ENCODE measurements around the gene SPINK7.
"Not testable (repeated sequence)": the region's sequence is repeated elsewhere in the genome, so short reads cannot be mapped to it uniquely, and the experiment has no call there.

Gene SPINK7

GRCh38 chr5:148311484-148311883 lies 739 bp upstream of the SPINK7 start:
- Histone ChIP-seq H3K9me3 (ENCODE audit: control insufficient read depth, insufficient read depth, low read depth, low read length) (no peaks in the 10 kb centered on the region), H3K36me3 (ENCODE audit: control insufficient read depth, insufficient read depth, low read length) (no peaks in the 10 kb centered on the region), H3K27ac (ENCODE audit: low read depth, low read length) (no peak overlapping the region), H3K27me3 (ENCODE audit: control insufficient read depth, insufficient read depth, low read length) (peaks cover 3% of the 10 kb centered on the region; the same call in 1 of the 2 replicates), H3K4me3 (ENCODE audit: low read depth, low read length) (no peak overlapping the region), H3K9ac (ENCODE audit: low read length) (no peak overlapping the region), H3K4me1 (ENCODE audit: control insufficient read depth, insufficient read depth, low read length) (no peaks in the 10 kb centered on the region)

DNA sequence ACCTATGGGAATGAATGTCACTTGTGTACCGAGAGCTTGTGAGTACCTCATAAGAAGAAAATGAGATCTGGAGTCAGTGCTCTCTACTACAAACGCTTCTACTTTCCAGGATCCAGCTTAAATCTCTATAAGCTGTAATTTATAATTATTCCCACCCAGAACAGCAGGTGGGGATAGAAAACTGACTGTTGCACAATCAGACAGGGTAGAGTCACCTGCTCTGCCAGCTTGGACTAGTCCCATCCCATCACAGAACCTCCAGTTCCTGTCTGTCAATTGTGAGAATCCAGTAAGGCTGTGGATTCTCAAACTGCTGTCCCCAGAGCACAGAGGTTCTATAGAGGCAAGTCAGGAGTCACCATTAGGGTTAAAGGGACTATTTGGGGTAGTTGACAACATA lies 2.0 kb downstream of the SPINK7 start:
- no peaks in the 10 kb centered on the region for H3K9me3 ChIP-seq (ENCODE audit: control insufficient read depth, insufficient read depth, low read depth, low read length)
- H3K27ac ChIP-seq (ENCODE audit: low read depth, low read length): no peak overlapping the region
- no peaks in the 10 kb centered on the region for H3K4me1 ChIP-seq (ENCODE audit: control insufficient read depth, insufficient read depth, low read length)

DNA sequence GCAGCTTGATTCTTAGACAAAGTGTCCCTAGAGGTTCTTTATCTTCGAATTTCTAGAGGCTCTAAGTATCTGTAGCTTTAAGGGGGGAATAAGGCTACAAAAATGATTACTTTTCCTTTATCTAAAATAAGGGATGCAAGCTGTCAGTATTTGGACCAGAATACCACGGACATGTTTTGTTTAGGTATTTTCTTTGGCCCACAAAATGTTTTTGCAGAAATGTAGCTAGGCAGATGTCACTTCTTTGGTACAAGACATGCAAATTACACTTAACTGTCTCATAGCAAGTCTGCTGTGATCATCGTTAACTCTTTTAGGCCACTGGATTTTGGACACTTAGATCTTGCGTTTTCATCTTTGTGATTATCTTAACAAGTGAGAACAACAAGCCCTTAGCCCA lies 2.5 kb downstream of the SPINK7 start:
- Histone ChIP-seq H3K4me3 (ENCODE audit: low read depth, low read length) (no peak overlapping the region), H3K36me3 (ENCODE audit: control insufficient read depth, insufficient read depth, low read length) (no peaks in the 10 kb centered on the region), H3K9me3 (ENCODE audit: control insufficient read depth, insufficient read depth, low read depth, low read length) (no peaks in the 10 kb centered on the region), H3K27me3 (ENCODE audit: control insufficient read depth, insufficient read depth, low read length) (peaks cover 3% of the 10 kb centered on the region; the same call in 1 of the 2 replicates), H3K9ac (ENCODE audit: low read length) (no peak overlapping the region), H3K4me1 (ENCODE audit: control insufficient read depth, insufficient read depth, low read length) (no peaks in the 10 kb centered on the region), H3K27ac (ENCODE audit: low read depth, low read length) (no peak overlapping the region)

More for the DNA sequence above, 2.0 kb downstream of the SPINK7 start:
- Histone ChIP-seq H3K9ac (ENCODE audit: low read length) (no peak overlapping the region), H3K27me3 (ENCODE audit: control insufficient read depth, insufficient read depth, low read length) (peaks cover 3% of the 10 kb centered on the region; the same call in 1 of the 2 replicates), H3K4me3 (ENCODE audit: low read depth, low read length) (no peak overlapping the region), H3K36me3 (ENCODE audit: control insufficient read depth, insufficient read depth, low read length) (no peaks in the 10 kb centered on the region)

DNA sequence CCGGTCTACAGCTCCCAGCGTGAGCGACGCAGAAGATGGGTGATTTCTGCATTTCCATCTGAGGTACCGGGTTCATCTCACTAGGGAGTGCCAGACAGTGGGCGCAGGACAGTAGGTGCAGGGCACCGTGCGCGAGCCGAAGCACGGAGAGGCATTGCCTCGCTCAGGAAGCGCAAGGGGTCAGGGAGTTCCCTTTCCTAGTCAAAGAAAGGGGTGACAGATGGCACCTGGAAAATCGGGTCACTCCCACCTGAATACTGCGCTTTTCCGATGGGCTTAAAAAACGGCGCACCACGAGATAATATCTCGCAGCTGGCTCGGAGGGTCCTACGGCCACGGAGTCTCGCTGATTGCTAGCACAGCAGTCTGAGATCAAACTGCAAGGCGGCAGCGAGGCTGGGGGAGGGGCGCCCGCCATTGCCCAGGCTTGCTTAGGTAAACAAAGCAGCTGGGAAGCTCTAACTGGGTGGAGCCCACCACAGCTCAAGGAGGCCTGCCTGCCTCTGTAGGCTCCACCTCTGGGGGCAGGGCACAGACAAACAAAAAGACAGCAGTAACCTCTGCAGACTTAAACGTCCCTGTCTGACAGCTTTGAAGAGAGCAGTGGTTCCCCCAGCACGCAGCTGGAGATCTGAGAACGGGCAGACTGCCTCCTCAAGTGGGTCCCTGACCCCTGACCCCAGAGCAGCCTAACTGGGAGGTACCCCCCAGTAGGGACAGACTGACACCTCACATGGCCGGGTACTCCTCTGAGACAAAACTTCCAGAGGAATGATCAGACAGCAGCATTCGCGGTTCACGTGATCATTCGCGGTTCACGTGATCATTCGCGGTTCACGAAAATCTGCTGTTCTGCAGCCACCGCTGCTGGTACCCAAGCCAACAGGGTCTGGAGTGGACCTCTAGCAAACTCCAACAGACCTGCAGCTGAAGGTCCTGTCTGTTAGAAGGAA lies 8.1 kb downstream of the SPINK7 start:
- Histone ChIP-seq H3K4me3 (ENCODE audit: low read depth, low read length) (peak overlapping the region; percentile 83), H3K9ac (ENCODE audit: low read length) (peak overlapping the region; percentile 82)
- not testable (repeated sequence) for H3K27me3 ChIP-seq (ENCODE audit: control insufficient read depth, insufficient read depth, low read length); H3K4me1 ChIP-seq (ENCODE audit: control insufficient read depth, insufficient read depth, low read length); H3K9me3 ChIP-seq (ENCODE audit: control insufficient read depth, insufficient read depth, low read depth, low read length); H3K36me3 ChIP-seq (ENCODE audit: control insufficient read depth, insufficient read depth, low read length); H3K27ac ChIP-seq (ENCODE audit: low read depth, low read length)

DNA sequence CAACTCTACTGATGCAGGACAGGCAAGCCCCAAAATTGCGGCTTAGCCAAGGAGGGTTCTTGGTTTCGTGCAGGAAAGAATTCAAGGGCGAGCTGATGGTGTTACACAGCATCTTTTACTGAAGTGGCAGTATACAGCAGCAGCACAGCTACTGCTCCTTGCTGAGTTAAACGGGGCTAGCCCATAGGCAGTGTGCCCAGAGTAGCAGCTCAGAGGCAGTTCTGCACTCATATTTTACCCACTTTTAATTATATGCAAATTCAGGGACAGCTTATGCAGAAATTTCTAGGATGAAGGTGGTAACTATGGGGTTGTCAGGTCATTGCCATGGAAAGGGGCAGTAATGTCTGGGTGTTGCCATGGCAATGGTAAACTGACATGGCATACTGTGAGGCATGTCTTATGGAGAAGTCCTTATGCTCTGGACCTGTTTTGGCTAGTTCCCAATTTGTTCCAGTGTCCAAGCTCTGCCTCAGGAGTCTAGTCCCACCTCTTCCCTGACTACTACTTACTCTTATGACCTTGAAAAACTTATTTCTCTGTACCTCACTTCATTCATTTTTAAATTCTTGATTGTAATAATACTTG lies 21.1 kb downstream of the SPINK7 start:
- Histone ChIP-seq H3K27me3 (ENCODE audit: control insufficient read depth, insufficient read depth, low read length) (no peaks in the 10 kb centered on the region), H3K9me3 (ENCODE audit: control insufficient read depth, insufficient read depth, low read depth, low read length) (no peaks in the 10 kb centered on the region; the same call in 1 of the 2 replicates), H3K9ac (ENCODE audit: low read length) (no peak overlapping the region), H3K27ac (ENCODE audit: low read depth, low read length) (no peak overlapping the region), H3K4me3 (ENCODE audit: low read depth, low read length) (no peak overlapping the region), H3K4me1 (ENCODE audit: control insufficient read depth, insufficient read depth, low read length) (no peaks in the 10 kb centered on the region), H3K36me3 (ENCODE audit: control insufficient read depth, insufficient read depth, low read length) (no peaks in the 10 kb centered on the region)

- Histone ChIP-seq H3K9ac (ENCODE audit: low read length) (no peak within 1 kb of the TSS), H3K36me3 (ENCODE audit: control insufficient read depth, insufficient read depth, low read length) (no peaks in the 10 kb centered on the region), H3K27ac (ENCODE audit: low read depth, low read length) (no peak within 1 kb of the TSS), H3K4me1 (ENCODE audit: control insufficient read depth, insufficient read depth, low read length) (no peaks in the 10 kb centered on the region), H3K9me3 (ENCODE audit: control insufficient read depth, insufficient read depth, low read depth, low read length) (no peaks in the 10 kb centered on the region; the same call in 1 of the 2 replicates), H3K4me3 (ENCODE audit: low read depth, low read length) (no peak within 1 kb of the TSS), H3K27me3 (ENCODE audit: control insufficient read depth, insufficient read depth, low read length) (no peaks in the 10 kb centered on the region)
These were observed 23.0 kb downstream of the SPINK7 start, which contains the start of gene SPINK9 for GRCh38 chr5:148335259-148335658. Gene SPINK9 (plus strand): TSS chr5:148335559. CDS start chr5:148335614, 55 bp downstream.

DNA sequence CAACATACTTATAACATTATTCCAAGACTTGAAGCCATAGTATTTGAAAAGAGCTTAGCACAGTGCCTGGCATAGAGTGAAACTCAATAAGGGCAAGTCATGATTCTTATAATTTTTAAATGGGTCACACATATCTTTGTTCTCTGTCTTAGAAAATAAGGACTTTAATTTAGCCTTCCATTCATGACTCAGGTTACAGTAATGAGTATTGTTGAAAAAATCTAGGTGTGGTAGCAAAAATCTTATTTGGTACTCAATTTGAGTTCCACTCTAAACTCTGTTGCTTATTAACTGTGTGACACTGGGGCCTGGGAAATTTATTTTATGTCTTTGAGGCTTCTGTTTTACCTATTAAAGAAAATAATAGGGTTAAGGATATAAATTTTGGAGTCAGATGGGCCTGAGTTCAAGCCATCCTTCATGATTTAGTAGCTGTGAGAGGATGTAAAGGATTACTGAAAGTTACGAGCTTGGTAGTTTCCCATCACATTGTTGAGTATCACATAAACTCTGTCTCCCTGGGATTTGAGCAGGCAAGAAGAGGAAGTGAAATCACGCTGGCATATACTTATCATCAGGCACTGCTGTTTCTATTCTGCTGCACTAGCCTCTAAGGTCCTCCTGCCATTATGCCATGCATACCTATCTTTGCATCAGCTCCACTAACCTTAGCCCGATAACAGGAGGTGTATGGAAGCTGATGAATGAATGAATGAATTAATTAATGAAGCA lies 24.6 kb downstream of the SPINK7 start:
- H3K4me1 ChIP-seq (ENCODE audit: control insufficient read depth, insufficient read depth, low read length): no peaks in the 10 kb centered on the region
- H3K9ac ChIP-seq (ENCODE audit: low read length): no peak overlapping the region
- H3K4me3 ChIP-seq (ENCODE audit: low read depth, low read length): no peak overlapping the region
- no peaks in the 10 kb centered on the region for H3K36me3 ChIP-seq (ENCODE audit: control insufficient read depth, insufficient read depth, low read length)
- H3K27me3 ChIP-seq (ENCODE audit: control insufficient read depth, insufficient read depth, low read length): no peaks in the 10 kb centered on the region
- H3K27ac ChIP-seq (ENCODE audit: low read depth, low read length): no peak overlapping the region
- no peaks in the 10 kb centered on the region for H3K9me3 ChIP-seq (ENCODE audit: control insufficient read depth, insufficient read depth, low read depth, low read length)

GRCh38 chr5:148342371-148343045 lies 30.3 kb downstream of the SPINK7 start:
- no peak overlapping the region for H3K27ac ChIP-seq (ENCODE audit: low read depth, low read length)
- no peak overlapping the region for H3K9ac ChIP-seq (ENCODE audit: low read length)
- no peaks in the 10 kb centered on the region for H3K36me3 ChIP-seq (ENCODE audit: control insufficient read depth, insufficient read depth, low read length)
- H3K9me3 ChIP-seq (ENCODE audit: control insufficient read depth, insufficient read depth, low read depth, low read length): no peaks in the 10 kb centered on the region
- H3K27me3 ChIP-seq (ENCODE audit: control insufficient read depth, insufficient read depth, low read length): no peaks in the 10 kb centered on the region
- no peak overlapping the region for H3K4me3 ChIP-seq (ENCODE audit: low read depth, low read length)
- peaks cover 4% of the 10 kb centered on the region; the same call in 1 of the 2 replicates for H3K4me1 ChIP-seq (ENCODE audit: control insufficient read depth, insufficient read depth, low read length)

GRCh38 chr5:148343046-148343407 lies 30.8 kb downstream of the SPINK7 start:
- Histone ChIP-seq H3K27ac (ENCODE audit: low read depth, low read length) (no peak overlapping the region), H3K9me3 (ENCODE audit: control insufficient read depth, insufficient read depth, low read depth, low read length) (no peaks in the 10 kb centered on the region), H3K27me3 (ENCODE audit: control insufficient read depth, insufficient read depth, low read length) (no peaks in the 10 kb centered on the region), H3K4me3 (ENCODE audit: low read depth, low read length) (no peak overlapping the region), H3K4me1 (ENCODE audit: control insufficient read depth, insufficient read depth, low read length) (peaks cover 4% of the 10 kb centered on the region; the same call in 1 of the 2 replicates), H3K36me3 (ENCODE audit: control insufficient read depth, insufficient read depth, low read length) (no peaks in the 10 kb centered on the region), H3K9ac (ENCODE audit: low read length) (no peak overlapping the region)

- Histone ChIP-seq H3K4me1 (ENCODE audit: control insufficient read depth, insufficient read depth, low read length) (peaks cover 4% of the 10 kb centered on the region; the same call in 1 of the 2 replicates), H3K36me3 (ENCODE audit: control insufficient read depth, insufficient read depth, low read length) (no peaks in the 10 kb centered on the region), H3K27me3 (ENCODE audit: control insufficient read depth, insufficient read depth, low read length) (no peaks in the 10 kb centered on the region), H3K9me3 (ENCODE audit: control insufficient read depth, insufficient read depth, low read depth, low read length) (no peaks in the 10 kb centered on the region), H3K9ac (ENCODE audit: low read length) (no peak overlapping the region), H3K4me3 (ENCODE audit: low read depth, low read length) (no peak overlapping the region), H3K27ac (ENCODE audit: low read depth, low read length) (no peak overlapping the region)
These were observed 31.6 kb downstream of the SPINK7 start for GRCh38 chr5:148343603-148344487.
